HepG2 (cell line): ENCODE measurements around the gene TMEM183A. TPM values are rescaled to one million over a fixed set of nuclear protein-coding genes. Genes with fewer than 3 reads are reported as not detected.

Source experiments
- ATF6 ChIP-seq: sonication (generic); formaldehyde crosslinking; conservative IDR thresholded peaks from 2 replicates; pipeline ENCODE4 v1.4.0; 2020; ENCODE audit warnings: missing genetic modification reagents
- CENPT ChIP-seq: sonication (generic); formaldehyde crosslinking; IDR thresholded peaks from 2 replicates; pipeline ENCODE4 v1.8.0; 2022; ENCODE audit warnings: low read depth, mild to moderate bottlenecking, moderate library complexity, missing genetic modification reagents
- GATA4 ChIP-seq: sonication (generic); IDR thresholded peaks from 2 replicates; pipeline ENCODE4 v1.6.1; 2016; ENCODE audit warnings: antibody characterized with exemption, low read depth, borderline replicate concordance
- JDP2 ChIP-seq: sonication (generic); formaldehyde crosslinking; IDR thresholded peaks from 2 replicates; pipeline ENCODE4 v1.8.1; 2022; ENCODE audit warnings: missing genetic modification reagents, borderline replicate concordance
- JUND ChIP-seq: sonication (generic); formaldehyde crosslinking; IDR thresholded peaks from 2 replicates; pipeline ENCODE4 v1.8.0; 2022; ENCODE audit warnings: mild to moderate bottlenecking, missing genetic modification reagents
- KLF11 ChIP-seq: IDR thresholded peaks from 2 replicates; pipeline ENCODE4 v1.6.1; 2016; ENCODE audit warnings: missing compliant biosample characterization
- PAWR ChIP-seq: sonication (generic); formaldehyde crosslinking; IDR thresholded peaks from 2 replicates; pipeline ENCODE4 v1.4.0; 2020; ENCODE audit warnings: missing genetic modification reagents, mild to moderate bottlenecking, borderline replicate concordance
- RARA ChIP-seq: IDR thresholded peaks from 2 replicates; pipeline ENCODE4 v1.6.1; 2016; ENCODE audit warnings: missing genetic modification reagents, missing compliant biosample characterization
- RFX5 ChIP-seq: IDR thresholded peaks from 2 replicates; pipeline ENCODE4 v1.6.1; 2011; ENCODE audit warnings: low read depth, low read length, improper control_type of control experiment
- SAFB2 ChIP-seq: sonication (generic); formaldehyde crosslinking; IDR thresholded peaks from 2 replicates; pipeline ENCODE4 v1.5.1; 2020; ENCODE audit warnings: missing genetic modification reagents, low read depth, mild to moderate bottlenecking, borderline replicate concordance
- SCMH1 ChIP-seq: sonication (generic); formaldehyde crosslinking; IDR thresholded peaks from 2 replicates; pipeline ENCODE4 v1.9.0; 2021; ENCODE audit warnings: missing genetic modification reagents, mild to moderate bottlenecking, borderline replicate concordance
- SRSF4 ChIP-seq: fragments of 200-400 bp; formaldehyde crosslinking; IDR thresholded peaks from one replicate; pipeline ENCODE4 v1.6.1; 2018; ENCODE audit warnings: mild to moderate bottlenecking, low read depth, low read length, moderate library complexity; ENCODE audit not compliant: poor library complexity, severe bottlenecking
- TBP ChIP-seq: sonication (generic); formaldehyde crosslinking; IDR thresholded peaks from 2 replicates; pipeline ENCODE4 v1.5.0; 2020; ENCODE audit warnings: missing genetic modification reagents
- TFE3 ChIP-seq: IDR thresholded peaks from 2 replicates; pipeline ENCODE4 v1.6.1; 2016
- THAP9 ChIP-seq: sonication (generic); formaldehyde crosslinking; IDR thresholded peaks from 2 replicates; pipeline ENCODE4; 2020; ENCODE audit warnings: missing genetic modification reagents, mild to moderate bottlenecking, borderline replicate concordance
- TOE1 ChIP-seq: sonication (generic); formaldehyde crosslinking; IDR thresholded peaks from 2 replicates; pipeline ENCODE4 v1.4.0; 2020; ENCODE audit warnings: mild to moderate bottlenecking, missing genetic modification reagents
- YEATS2 ChIP-seq: sonication (generic); formaldehyde crosslinking; IDR thresholded peaks from 2 replicates; pipeline ENCODE4 v1.4.0; 2020; ENCODE audit warnings: missing genetic modification reagents, borderline replicate concordance
- ZNF138 ChIP-seq: sonication (generic); formaldehyde crosslinking; IDR thresholded peaks from 2 replicates; pipeline ENCODE4 v1.5.0; 2020; ENCODE audit warnings: mild to moderate bottlenecking, low read depth, missing genetic modification reagents
- ZNF230 ChIP-seq: sonication (generic); formaldehyde crosslinking; IDR thresholded peaks from 2 replicates; pipeline ENCODE4 v1.4.0; 2020; ENCODE audit warnings: mild to moderate bottlenecking, missing genetic modification reagents
- ZNF317 ChIP-seq: sonication (generic); formaldehyde crosslinking; IDR thresholded peaks from 2 replicates; pipeline ENCODE4 v1.5.0; 2020; ENCODE audit warnings: mild to moderate bottlenecking, missing genetic modification reagents
- ZNF660 ChIP-seq: sonication (generic); formaldehyde crosslinking; IDR thresholded peaks from 2 replicates; pipeline ENCODE4 v1.5.1; 2020; ENCODE audit warnings: mild to moderate bottlenecking, low read depth, missing genetic modification reagents, borderline replicate concordance
- ZNF761 ChIP-seq: sonication (generic); formaldehyde crosslinking; conservative IDR thresholded peaks from 2 replicates; pipeline ENCODE4 v1.4.0; 2020; ENCODE audit warnings: mild to moderate bottlenecking, missing genetic modification reagents
- ZSCAN30 ChIP-seq: sonication (generic); formaldehyde crosslinking; IDR thresholded peaks from 2 replicates; pipeline ENCODE4 v1.5.0; 2020; ENCODE audit warnings: mild to moderate bottlenecking, missing genetic modification reagents
- polyA plus RNA-seq, 8 experiments: library from polyadenylated mRNA; depleted of rRNA in 3 of 8; stranded (reverse) in 7 of 8; unstranded in 1 of 8; fragments of >200 nt; fragmentation: Illumina TruSeq in 4 of 8; extraction: Trizol in 4 of 8; gene quantifications; 2 replicates each; pipeline versions ENCODE4 v1.2.1 to v1.2.3, GENCODE V29; 2011 to 2016; ENCODE audit warnings: low read depth in 4 of 8, missing spikeins in 1 of 8, mixed read lengths in 1 of 8; ENCODE audit not compliant: insufficient read depth in 1 of 8
- total RNA-seq, 5 experiments: library from RNA; depleted of rRNA; stranded (reverse); fragments of >200 nt; fragmentation: Illumina TruSeq; extraction: Trizol; gene quantifications; 2 replicates each; pipeline ENCODE4 v1.2.3, GENCODE V29; 2016; ENCODE audit warnings: low read depth in 1 of 5

Gene TMEM183A
- total and polyA plus RNA-seq, 2 of the 13 experiments (the other 11 are each of a cell fraction or from before 2014, with no cell fraction given), result 59.7 to 82.0 TPM

- TF ChIP-seq ATF6, result no peak
- no peak for TF ChIP-seq ZNF660
- no peak; the same call in 1 of the 2 replicates for TF ChIP-seq THAP9 (CRISPR knock-in tag)
- TF ChIP-seq TFE3 (CRISPR knock-in tag), result no peak
- no peak for TF ChIP-seq RFX5
- TF ChIP-seq JUND (CRISPR knock-in tag), result no peak
- TF ChIP-seq TBP (CRISPR knock-in tag), result no peak
- TF ChIP-seq RARA (CRISPR knock-in tag), result no peak
- TF ChIP-seq SCMH1 (CRISPR knock-in tag), result no peak
- TF ChIP-seq PAWR, result no peak
- TF ChIP-seq ZNF230 (CRISPR knock-in tag), result no peak
- TF ChIP-seq YEATS2 (CRISPR knock-in tag), result no peak
- no peak for TF ChIP-seq TOE1
- TF ChIP-seq ZNF138 (CRISPR knock-in tag), result no peak
- TF ChIP-seq KLF11 (CRISPR knock-in tag), result no peak
- TF ChIP-seq SRSF4, result no peak
- no peak for TF ChIP-seq ZNF761 (CRISPR knock-in tag)
- TF ChIP-seq ZSCAN30 (CRISPR knock-in tag), result no peak
- TF ChIP-seq CENPT (CRISPR knock-in tag), result 0 out of 2 replicates have a peak, but pooled peaks have one; percentile 42
- no peak for TF ChIP-seq GATA4
- TF ChIP-seq SAFB2, result peak; percentile 31; the same call in 1 of the 2 replicates
- no peak for TF ChIP-seq JDP2 (CRISPR knock-in tag)
- no peak for TF ChIP-seq ZNF317
Observed at GRCh38 chr1:202957733-202958543, 49.2 kb upstream of the TMEM183A start, which contains the start of gene ADIPOR1 (continued).
